Measurements from ENCODE around the gene ULBP3. TPM values are rescaled to one million over a fixed set of nuclear protein-coding genes. Genes with fewer than 3 reads are reported as not detected.

Gene ULBP3
- total and polyA plus RNA-seq, 2 of the 4 experiments (the other 2 are of a cell fraction), result 11.1 to 35.1 TPM

DNA sequence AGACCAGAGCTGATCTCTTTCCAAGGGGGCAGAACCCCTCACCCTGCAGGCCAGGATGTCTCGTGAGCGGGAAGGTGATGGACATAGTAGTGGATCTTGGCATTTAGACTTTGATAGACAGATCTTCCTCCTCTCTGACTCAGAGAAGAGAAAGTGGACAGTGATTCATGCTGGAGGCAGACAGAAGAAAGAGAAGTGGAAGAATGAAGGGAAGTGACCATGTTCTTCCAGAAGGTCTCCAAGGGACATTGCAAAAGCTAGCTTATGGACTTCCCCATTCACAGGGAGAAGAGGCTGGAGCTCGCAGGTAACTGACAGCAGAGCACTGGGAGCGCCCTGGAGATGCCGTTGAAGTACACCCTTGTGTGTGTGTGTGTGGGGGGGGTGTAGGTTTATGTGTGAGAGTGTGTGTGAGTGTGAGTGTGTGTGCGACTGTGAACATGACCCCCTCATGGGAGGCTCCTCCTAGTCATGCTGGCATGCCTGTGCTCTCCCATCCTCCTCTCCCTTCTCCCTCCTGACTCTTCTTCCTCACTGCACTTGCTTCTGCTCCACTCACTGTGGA lies 35.6 kb downstream of the ULBP3 start:
- ChIA-PET POLR2A (ENCODE audit: unreplicated experiment) (no interaction called here), CTCF (no interaction called here)
- intact Hi-C loops (cut with micrococcal nuclease), result no loop called here

More for the DNA sequence above, 35.6 kb downstream of the ULBP3 start:
- H3K23ac ChIP-seq (ENCODE audit: low read depth, low read length), result no peak overlapping the region
- no peak overlapping the region for H3K9ac ChIP-seq (ENCODE audit: low read depth, low read length)
- H3K79me1 ChIP-seq (ENCODE audit: low read depth in 1 of 2, low read length in 2 of 2), result no peaks in the 10 kb centered on the region
- in situ Hi-C loops (cut with MboI; ENCODE audit: low sequenced_read_pairs), result no loop called here
- no CpG with 5 or more reads among the region's 6 CpGs for WGBS, 2 experiments (ENCODE audit: extremely low coverage in 2 of 2, insufficient read length in 1 of 2)
- H4K5ac ChIP-seq (ENCODE audit: low read depth, low read length), result no peak overlapping the region
- ATAC-seq (ENCODE audit: low read depth) (no peak), DNase-seq (no peak)
- H4K91ac ChIP-seq (ENCODE audit: insufficient read depth, low read depth, low read length), result no peak overlapping the region
- H3K27ac ChIP-seq (ENCODE audit: insufficient read depth, low read length), result no peak overlapping the region
- no peak overlapping the region for H2AFZ ChIP-seq (replicated peaks; ENCODE audit: low read length, poor library complexity)
- H3K27me3 ChIP-seq (ENCODE audit: control insufficient read depth, insufficient read depth, low read length), result peaks cover 82% of the 10 kb centered on the region
- no peaks in the 10 kb centered on the region for H4K20me1 ChIP-seq (ENCODE audit: insufficient read depth, low read length)
- no peak overlapping the region for H3K56ac ChIP-seq (ENCODE audit: extremely low read depth, insufficient read depth, low read length)
- no peak overlapping the region for H2BK5ac ChIP-seq (ENCODE audit: low read depth, low read length, poor library complexity, severe bottlenecking)
- no peaks in the 10 kb centered on the region for H3K36me3 ChIP-seq (ENCODE audit: control insufficient read depth, insufficient read depth, low read length)
- no peak overlapping the region for H3K14ac ChIP-seq (replicated peaks; ENCODE audit: low read depth, low read length)
- H3K4me3 ChIP-seq (ENCODE audit: insufficient read depth, low read depth, low read length), result no peak overlapping the region
- no peak overlapping the region for H3K18ac ChIP-seq (ENCODE audit: low read depth, low read length)
- no peak for TF ChIP-seq POLR2A (IDR thresholded peaks at IDR 0.05; ENCODE audit: low read depth, low read length)
- TF ChIP-seq FOS (IDR thresholded peaks at IDR 0.05; ENCODE audit: low read depth, low read length), result no peak
- no peak for TF ChIP-seq MAFK (IDR thresholded peaks at IDR 0.05; ENCODE audit: low read depth, low read length)
- TF ChIP-seq CEBPB (IDR thresholded peaks at IDR 0.05; ENCODE audit: low read depth, low read length), result no peak
- no peak for TF ChIP-seq USF2 (IDR thresholded peaks at IDR 0.05; ENCODE audit: low read depth, low read length)
- no peak for TF ChIP-seq MAZ (IDR thresholded peaks at IDR 0.05; ENCODE audit: borderline replicate concordance, low read depth, low read length)
- TF ChIP-seq RFX5 (IDR thresholded peaks at IDR 0.05; ENCODE audit: low read depth, low read length), result no peak
- no peak for TF ChIP-seq ELK1 (IDR thresholded peaks at IDR 0.05; ENCODE audit: borderline replicate concordance, low read depth, low read length)
- TF ChIP-seq, protein P1, sequence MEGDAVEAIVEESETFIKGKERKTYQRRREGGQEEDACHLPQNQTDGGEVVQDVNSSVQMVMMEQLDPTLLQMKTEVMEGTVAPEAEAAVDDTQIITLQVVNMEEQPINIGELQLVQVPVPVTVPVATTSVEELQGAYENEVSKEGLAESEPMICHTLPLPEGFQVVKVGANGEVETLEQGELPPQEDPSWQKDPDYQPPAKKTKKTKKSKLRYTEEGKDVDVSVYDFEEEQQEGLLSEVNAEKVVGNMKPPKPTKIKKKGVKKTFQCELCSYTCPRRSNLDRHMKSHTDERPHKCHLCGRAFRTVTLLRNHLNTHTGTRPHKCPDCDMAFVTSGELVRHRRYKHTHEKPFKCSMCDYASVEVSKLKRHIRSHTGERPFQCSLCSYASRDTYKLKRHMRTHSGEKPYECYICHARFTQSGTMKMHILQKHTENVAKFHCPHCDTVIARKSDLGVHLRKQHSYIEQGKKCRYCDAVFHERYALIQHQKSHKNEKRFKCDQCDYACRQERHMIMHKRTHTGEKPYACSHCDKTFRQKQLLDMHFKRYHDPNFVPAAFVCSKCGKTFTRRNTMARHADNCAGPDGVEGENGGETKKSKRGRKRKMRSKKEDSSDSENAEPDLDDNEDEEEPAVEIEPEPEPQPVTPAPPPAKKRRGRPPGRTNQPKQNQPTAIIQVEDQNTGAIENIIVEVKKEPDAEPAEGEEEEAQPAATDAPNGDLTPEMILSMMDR (conservative IDR thresholded peaks at IDR 0.05; ENCODE audit: low read depth, low read length), result no peak
- TF ChIP-seq CHD1 (IDR thresholded peaks at IDR 0.05; ENCODE audit: low read depth, low read length), result no peak
- no peak for TF ChIP-seq NFE2L2 (IDR thresholded peaks at IDR 0.05; ENCODE audit: low read depth, low read length)
- TF ChIP-seq SMC3 (IDR thresholded peaks at IDR 0.05; ENCODE audit: low read depth, low read length), result no peak
- TF ChIP-seq BHLHE40 (IDR thresholded peaks at IDR 0.05; ENCODE audit: low read depth, low read length), result no peak
- TF ChIP-seq RAD21 (IDR thresholded peaks at IDR 0.05; ENCODE audit: low read length), result no peak
- no peak for TF ChIP-seq RCOR1 (IDR thresholded peaks at IDR 0.05; ENCODE audit: insufficient replicate concordance, low read length)
- TF ChIP-seq MXI1 (IDR thresholded peaks at IDR 0.05; ENCODE audit: borderline replicate concordance, low read depth, low read length), result no peak
- no peak overlapping the region for H3K4me2 ChIP-seq (ENCODE audit: low read depth, low read length)
- H3K4ac ChIP-seq (ENCODE audit: low read depth, low read length), result no peak overlapping the region
- H2BK120ac ChIP-seq (ENCODE audit: low read depth, low read length), result no peak overlapping the region
- dilution Hi-C loops (cut with HindIII; ENCODE audit: low sequenced_read_pairs, unreplicated experiment), result no loop called here
- no peak overlapping the region for H2BK15ac ChIP-seq (ENCODE audit: low read depth, low read length)
- no TSS peak for BruUV-seq (replicated peaks)
- H3K4me1 ChIP-seq (ENCODE audit: control insufficient read depth, insufficient read depth, low read length), result peaks cover 2% of the 10 kb centered on the region; the same call in 1 of the 2 replicates
- H3K9me3 ChIP-seq (ENCODE audit: control insufficient read depth, insufficient read depth, low read length), result peaks cover 5% of the 10 kb centered on the region; the same call in 1 of the 2 replicates
- no peaks in the 10 kb centered on the region for H3K9me1 ChIP-seq (ENCODE audit: insufficient read depth, low read length)
- H2AK9ac ChIP-seq (replicated peaks; ENCODE audit: low read depth, low read length, poor library complexity), result no peak overlapping the region
- no peak overlapping the region for H2AK5ac ChIP-seq (ENCODE audit: low read depth, low read length)
- no peak overlapping the region for H2BK20ac ChIP-seq (ENCODE audit: low read depth, low read length)
- H4K8ac ChIP-seq (ENCODE audit: low read depth in 2 of 2, low read length in 2 of 2), result no peak overlapping the region
